GM19035 (cell line): ENCODE data around the gene SPATA19.

Experiments used
- ATAC-seq: cut with Tn5 transposase; IDR thresholded peaks from one replicate; pipeline ENCODE4 v1.9.1; 2021; ENCODE audit not compliant: unreplicated experiment

Gene SPATA19

GRCh38 chr11:133819114-133819513 lies 26.2 kb downstream of the SPATA19 start:
- ATAC-seq: no peak

GRCh38 chr11:133818302-133818701 lies 27.0 kb downstream of the SPATA19 start:
- ATAC-seq: no peak

- no peak for ATAC-seq
Measured at GRCh38 chr11:133817449-133817848, 27.9 kb downstream of the SPATA19 start.

- ATAC-seq: no peak
Measured at GRCh38 chr11:133816146-133816870, 29.0 kb downstream of the SPATA19 start.

GRCh38 chr11:133815636-133816035 lies 29.7 kb downstream of the SPATA19 start:
- ATAC-seq: no peak

- no peak for ATAC-seq
Measured at GRCh38 chr11:133814588-133815100, 30.7 kb downstream of the SPATA19 start.

- ATAC-seq: no peak
Measured at GRCh38 chr11:133811850-133812685, 33.2 kb downstream of the SPATA19 start.

GRCh38 chr11:133810766-133811165 lies 34.5 kb downstream of the SPATA19 start:
- no peak for ATAC-seq

GRCh38 chr11:133809569-133810491 lies 35.5 kb downstream of the SPATA19 start:
- ATAC-seq: no peak

GRCh38 chr11:133808393-133809140 lies 36.7 kb downstream of the SPATA19 start:
- no peak for ATAC-seq

- no peak for ATAC-seq
Measured at GRCh38 chr11:133803026-133803425, 42.3 kb downstream of the SPATA19 start.

- ATAC-seq: no peak
Measured at GRCh38 chr11:133801356-133801755, 44.0 kb downstream of the SPATA19 start.

- no peak for ATAC-seq
Measured at GRCh38 chr11:133800666-133801065, 44.6 kb downstream of the SPATA19 start.

- no peak for ATAC-seq
Measured at GRCh38 chr11:133797554-133797953, 47.8 kb downstream of the SPATA19 start.

GRCh38 chr11:133796043-133796795 lies 49.1 kb downstream of the SPATA19 start:
- ATAC-seq: no peak

- ATAC-seq: no peak
Measured at GRCh38 chr11:133795088-133795487, 50.2 kb downstream of the SPATA19 start.

- ATAC-seq: no peak
Measured at GRCh38 chr11:133794205-133794604, 51.1 kb downstream of the SPATA19 start.

GRCh38 chr11:133793271-133794035 lies 51.9 kb downstream of the SPATA19 start:
- ATAC-seq: no peak

GRCh38 chr11:133790995-133791394 lies 54.3 kb downstream of the SPATA19 start:
- no peak for ATAC-seq
